ENCODE data around the gene UNC13A. TPM values are rescaled to one million over a fixed set of nuclear protein-coding genes. Genes with fewer than 3 reads are reported as not detected.

Gene UNC13A
- total RNA-seq, 1 experiment from 2014 or later, result 6.6 TPM

DNA sequence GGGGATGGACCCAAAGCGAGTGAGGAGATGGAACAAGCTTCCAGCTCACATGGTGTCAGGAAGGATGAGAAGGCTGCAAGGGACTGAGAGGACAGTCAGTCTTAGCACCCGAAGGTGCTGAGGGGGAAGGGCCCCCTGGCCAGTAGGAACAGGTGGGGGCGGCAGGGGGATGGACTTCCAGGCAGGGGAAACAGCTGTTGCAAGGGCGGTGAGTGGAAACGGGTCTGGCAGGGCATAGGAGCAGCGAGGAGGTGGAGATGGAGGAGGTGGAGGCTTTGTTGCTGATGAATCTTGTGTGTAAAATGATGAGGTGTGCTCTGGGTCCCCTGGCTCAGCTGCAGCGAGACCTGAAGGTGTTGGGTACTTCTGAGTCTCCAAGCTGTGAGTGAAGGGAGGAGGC, 32.3 kb upstream of the UNC13A start:
- DNase-seq, result no peak
- Histone ChIP-seq H3K27me3 (ENCODE audit: control insufficient read depth, insufficient read depth, low read length) (no peaks in the 10 kb centered on the region), H3K36me3 (replicated peaks; ENCODE audit: control insufficient read depth, insufficient read depth, low read length) (peaks cover 17% of the 10 kb centered on the region)

GRCh38 chr19:17719730-17720400, 31.7 kb upstream of the UNC13A start:
- H3K36me3 ChIP-seq (replicated peaks; ENCODE audit: control insufficient read depth, insufficient read depth, low read length), result peaks cover 13% of the 10 kb centered on the region
- H3K27me3 ChIP-seq (ENCODE audit: control insufficient read depth, insufficient read depth, low read length), result no peaks in the 10 kb centered on the region
- DNase-seq, result peak; percentile 80
- peak overlapping the region; percentile 77 for H3K4me3 ChIP-seq (ENCODE audit: insufficient read depth, low read depth, low read length)

More for the DNA sequence above, 32.3 kb upstream of the UNC13A start:
- peak overlapping the region; percentile 77 for H3K4me3 ChIP-seq (ENCODE audit: insufficient read depth, low read depth, low read length)

- H3K4me3 ChIP-seq (ENCODE audit: insufficient read depth, low read depth, low read length), result peak within 1 kb of the TSS; percentile 77
- H3K27me3 ChIP-seq (ENCODE audit: control insufficient read depth, insufficient read depth, low read length), result no peaks in the 10 kb centered on the region
- peaks cover 9% of the 10 kb centered on the region for H3K36me3 ChIP-seq (replicated peaks; ENCODE audit: control insufficient read depth, insufficient read depth, low read length)
- peak; percentile 97 for DNase-seq
Measured at GRCh38 chr19:17718947-17719711, 31.0 kb upstream of the UNC13A start, which contains the start of gene MAP1S. TSS of gene MAP1S (plus strand) at chr19:17719480. CDS start at chr19:17719503, 23 bp downstream.

- H3K36me3 ChIP-seq (replicated peaks; ENCODE audit: control insufficient read depth, insufficient read depth, low read length), result peaks cover 9% of the 10 kb centered on the region
- H3K4me3 ChIP-seq (ENCODE audit: insufficient read depth, low read depth, low read length), result peak overlapping the region; percentile 77; the same call in 1 of the 2 replicates
- no peak for DNase-seq
- no peaks in the 10 kb centered on the region for H3K27me3 ChIP-seq (ENCODE audit: control insufficient read depth, insufficient read depth, low read length)
Measured at GRCh38 chr19:17718550-17718946, 30.4 kb upstream of the UNC13A start.

DNA sequence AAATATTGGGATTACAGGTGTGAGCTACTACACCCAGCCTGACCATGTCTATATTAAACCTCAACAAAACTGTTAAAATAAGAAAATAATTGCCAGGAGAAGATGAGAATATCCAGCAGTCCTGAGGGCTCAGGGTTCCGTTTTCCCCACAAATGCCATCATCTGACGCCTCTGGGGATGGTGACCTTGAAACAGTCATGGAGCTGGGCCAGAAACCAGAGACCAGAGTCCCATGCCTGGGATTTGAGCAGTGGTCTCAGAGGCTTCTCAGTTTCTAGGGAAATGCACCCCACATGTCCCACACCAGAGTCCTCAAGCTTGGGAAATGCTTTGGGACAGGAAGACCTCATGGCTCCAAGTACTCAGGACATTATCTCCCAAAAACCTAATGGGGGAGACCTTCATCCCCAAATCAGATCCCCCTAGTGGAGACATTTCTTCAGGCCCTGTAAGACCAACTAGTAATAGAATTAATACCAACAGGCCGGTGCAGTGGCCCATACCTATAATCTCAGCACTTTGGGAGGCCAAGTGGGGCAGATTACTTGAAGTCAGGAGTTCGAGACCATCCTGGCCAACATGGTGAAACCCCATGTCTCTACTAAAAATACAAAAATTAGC, 28.3 kb upstream of the UNC13A start:
- peak; percentile 62 for DNase-seq
- H3K27me3 ChIP-seq (ENCODE audit: control insufficient read depth, insufficient read depth, low read length), result no peaks in the 10 kb centered on the region
- H3K4me3 ChIP-seq (ENCODE audit: insufficient read depth, low read depth, low read length), result no peak overlapping the region
- peaks cover under 1% of the 10 kb centered on the region for H3K36me3 ChIP-seq (replicated peaks; ENCODE audit: control insufficient read depth, insufficient read depth, low read length)

- no peak overlapping the region for H3K4me3 ChIP-seq (ENCODE audit: insufficient read depth, low read depth, low read length)
- no peak for DNase-seq
- H3K36me3 ChIP-seq (replicated peaks; ENCODE audit: control insufficient read depth, insufficient read depth, low read length), result no peaks in the 10 kb centered on the region
- no peaks in the 10 kb centered on the region for H3K27me3 ChIP-seq (ENCODE audit: control insufficient read depth, insufficient read depth, low read length)
Measured at GRCh38 chr19:17711851-17712250, 23.7 kb upstream of the UNC13A start.

DNA sequence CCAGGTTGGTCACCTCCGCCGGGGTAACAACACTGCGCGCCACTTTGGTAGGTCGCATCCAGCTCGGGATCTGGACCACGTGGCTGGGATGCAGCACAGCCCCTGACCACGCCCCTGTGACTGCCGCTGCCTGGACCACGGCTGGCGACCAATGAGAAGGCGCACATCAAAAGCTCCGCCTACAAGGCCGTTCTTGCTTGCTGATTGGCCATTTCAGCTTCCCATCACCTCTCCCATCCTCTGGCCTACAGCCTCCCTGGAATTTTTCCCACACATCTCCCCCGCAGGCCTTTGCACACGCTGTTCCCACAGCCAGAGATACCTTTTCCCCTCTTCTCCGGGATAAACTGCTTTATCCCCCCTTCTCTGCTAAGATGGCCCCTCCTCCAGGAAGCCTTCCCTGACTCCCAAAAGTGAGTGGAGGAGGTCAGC, 18.6 kb upstream of the UNC13A start:
- DNase-seq, result peak; percentile 94
- Histone ChIP-seq H3K27me3 (ENCODE audit: control insufficient read depth, insufficient read depth, low read length) (peaks cover 9% of the 10 kb centered on the region; the same call in 1 of the 2 replicates), H3K4me3 (ENCODE audit: insufficient read depth, low read depth, low read length) (peak overlapping the region; percentile 15; the same call in 1 of the 2 replicates), H3K36me3 (replicated peaks; ENCODE audit: control insufficient read depth, insufficient read depth, low read length) (no peaks in the 10 kb centered on the region)

DNA sequence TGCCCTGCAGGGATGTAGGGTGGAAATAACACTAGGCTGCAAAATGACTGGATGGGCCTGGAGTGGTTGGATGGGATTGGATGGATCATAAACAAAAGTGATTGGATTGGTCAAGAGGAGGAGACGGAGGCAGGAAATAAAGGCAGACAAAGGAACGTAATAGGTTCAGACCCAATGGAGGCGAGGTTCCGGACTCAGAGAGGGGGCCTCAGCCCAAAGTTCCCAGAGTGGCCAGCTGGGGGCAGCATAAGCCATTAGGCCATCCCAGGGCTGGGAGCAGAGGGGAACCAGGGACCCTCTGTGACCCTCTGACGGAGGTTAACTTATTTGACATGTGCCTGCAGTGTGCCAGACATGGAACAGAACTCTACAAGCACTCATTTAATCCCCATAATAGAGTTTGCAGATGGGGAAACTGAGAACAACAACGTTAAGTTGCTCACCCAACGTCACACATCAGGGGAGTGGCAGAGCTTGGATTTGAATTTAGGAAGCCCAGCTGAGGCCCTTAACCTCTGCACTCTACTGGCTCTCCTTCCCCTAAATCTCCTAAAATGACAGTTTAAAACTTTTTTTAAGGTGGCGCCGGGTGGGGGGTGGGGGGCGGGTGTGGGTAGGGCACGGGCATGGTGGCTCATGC, 15.8 kb upstream of the UNC13A start:
- no peak overlapping the region for H3K4me3 ChIP-seq (ENCODE audit: insufficient read depth, low read depth, low read length)
- peaks cover 9% of the 10 kb centered on the region; the same call in 1 of the 2 replicates for H3K27me3 ChIP-seq (ENCODE audit: control insufficient read depth, insufficient read depth, low read length)
- H3K36me3 ChIP-seq (replicated peaks; ENCODE audit: control insufficient read depth, insufficient read depth, low read length), result no peaks in the 10 kb centered on the region
- peak; percentile 88 for DNase-seq

GRCh38 chr19:17695198-17695597, 7.0 kb upstream of the UNC13A start:
- no peak overlapping the region for H3K4me3 ChIP-seq (ENCODE audit: insufficient read depth, low read depth, low read length)
- H3K36me3 ChIP-seq (replicated peaks; ENCODE audit: control insufficient read depth, insufficient read depth, low read length), result no peaks in the 10 kb centered on the region
- no peaks in the 10 kb centered on the region; the same call in 1 of the 2 replicates for H3K27me3 ChIP-seq (ENCODE audit: control insufficient read depth, insufficient read depth, low read length)
- no peak for DNase-seq

- Histone ChIP-seq H3K36me3 (replicated peaks; ENCODE audit: control insufficient read depth, insufficient read depth, low read length) (no peaks in the 10 kb centered on the region), H3K27me3 (ENCODE audit: control insufficient read depth, insufficient read depth, low read length) (no peaks in the 10 kb centered on the region; the same call in 1 of the 2 replicates), H3K4me3 (ENCODE audit: insufficient read depth, low read depth, low read length) (no peak overlapping the region)
- no peak for DNase-seq
Measured at GRCh38 chr19:17692566-17692965, 4.4 kb upstream of the UNC13A start.

DNA sequence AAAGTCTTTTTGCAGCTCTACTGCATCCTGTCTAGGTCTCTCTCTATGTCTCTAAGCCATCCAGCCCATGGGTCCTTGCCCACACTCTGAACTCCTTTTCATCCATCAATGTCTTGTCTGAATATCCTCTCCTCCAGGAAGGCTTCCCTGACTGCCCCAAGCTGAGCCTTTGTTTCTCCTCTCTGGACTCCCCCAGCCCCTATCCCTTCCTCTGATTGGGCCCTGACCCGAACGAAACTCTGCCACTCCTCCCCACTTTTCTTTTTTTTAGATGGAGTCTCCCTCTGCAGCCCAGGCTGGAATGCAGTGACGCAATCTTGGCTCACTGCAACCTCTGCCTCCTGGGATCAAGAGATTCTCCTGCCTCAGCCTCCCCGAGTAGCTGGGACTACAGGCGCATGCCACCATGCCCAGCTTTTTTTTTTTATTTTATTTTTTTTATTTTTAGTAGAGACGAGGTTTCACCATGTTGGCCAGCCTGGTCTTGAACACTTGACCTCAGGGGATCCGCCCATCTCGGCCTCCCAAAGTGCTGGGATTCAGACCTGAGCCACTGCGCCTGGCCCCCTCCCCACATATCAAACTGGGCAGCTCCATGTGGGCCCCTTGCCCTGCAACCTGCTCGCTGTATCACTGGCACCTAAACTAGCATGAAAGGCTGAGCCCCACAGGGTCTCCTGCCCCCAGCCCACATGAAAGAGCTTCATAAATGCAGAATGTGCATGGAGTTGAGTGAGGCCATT, 870 bp upstream of the UNC13A start:
- peak; percentile 77 for DNase-seq
- Histone ChIP-seq H3K36me3 (replicated peaks; ENCODE audit: control insufficient read depth, insufficient read depth, low read length) (no peaks in the 10 kb centered on the region), H3K27me3 (ENCODE audit: control insufficient read depth, insufficient read depth, low read length) (no peaks in the 10 kb centered on the region), H3K4me3 (ENCODE audit: insufficient read depth, low read depth, low read length) (peak overlapping the region; percentile 80; the same call in 1 of the 2 replicates)

GRCh38 chr19:17687141-17687856, 855 bp downstream of the UNC13A start:
- DNase-seq, result peak; percentile 82
- Histone ChIP-seq H3K27me3 (ENCODE audit: control insufficient read depth, insufficient read depth, low read length) (no peaks in the 10 kb centered on the region), H3K36me3 (replicated peaks; ENCODE audit: control insufficient read depth, insufficient read depth, low read length) (no peaks in the 10 kb centered on the region), H3K4me3 (ENCODE audit: insufficient read depth, low read depth, low read length) (peak overlapping the region; percentile 80)

- peak; percentile 96 for DNase-seq
- no peaks in the 10 kb centered on the region for H3K27me3 ChIP-seq (ENCODE audit: control insufficient read depth, insufficient read depth, low read length)
- no peaks in the 10 kb centered on the region for H3K36me3 ChIP-seq (replicated peaks; ENCODE audit: control insufficient read depth, insufficient read depth, low read length)
- H3K4me3 ChIP-seq (ENCODE audit: insufficient read depth, low read depth, low read length), result peak overlapping the region; percentile 80
Measured at GRCh38 chr19:17686592-17687024, 1.5 kb downstream of the UNC13A start.
